ENCODE results near the gene TMEM132E. TPM values are rescaled to one million over a fixed set of nuclear protein-coding genes. Genes with fewer than 3 reads are reported as not detected.
A peak's percentile ranks its signal among the peaks of the same experiment; 100 is the strongest.
"Not testable (repeated sequence)": the region's sequence is repeated elsewhere in the genome, so short reads cannot be mapped to it uniquely, and the experiment has no call there.

TMEM132E gene
- total RNA-seq, 6 experiments from 2014 or later, result 0.31 to 0.56 (median 0.43) TPM

DNA sequence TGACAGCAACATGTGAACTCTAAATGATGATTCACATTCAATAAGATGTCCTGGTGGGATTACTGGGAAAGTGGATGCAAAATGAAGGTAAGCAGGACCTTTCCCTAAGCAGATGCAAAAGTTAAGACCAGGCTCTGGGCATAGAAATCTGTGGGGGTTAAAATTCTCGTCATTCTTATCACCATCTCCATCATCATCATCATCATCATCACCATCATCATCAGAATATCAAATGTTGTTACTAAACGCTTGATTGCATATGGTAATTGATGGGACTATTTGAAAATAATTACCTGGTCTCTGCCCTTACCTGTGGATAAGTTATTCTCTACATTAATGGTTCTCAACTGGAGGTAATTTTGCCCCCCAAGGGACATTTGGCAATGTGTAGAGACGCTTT lies 41.9 kb upstream of the TMEM132E start:
- no peaks in the 10 kb centered on the region for H3K36me3 ChIP-seq
- TF ChIP-seq, protein P1, sequence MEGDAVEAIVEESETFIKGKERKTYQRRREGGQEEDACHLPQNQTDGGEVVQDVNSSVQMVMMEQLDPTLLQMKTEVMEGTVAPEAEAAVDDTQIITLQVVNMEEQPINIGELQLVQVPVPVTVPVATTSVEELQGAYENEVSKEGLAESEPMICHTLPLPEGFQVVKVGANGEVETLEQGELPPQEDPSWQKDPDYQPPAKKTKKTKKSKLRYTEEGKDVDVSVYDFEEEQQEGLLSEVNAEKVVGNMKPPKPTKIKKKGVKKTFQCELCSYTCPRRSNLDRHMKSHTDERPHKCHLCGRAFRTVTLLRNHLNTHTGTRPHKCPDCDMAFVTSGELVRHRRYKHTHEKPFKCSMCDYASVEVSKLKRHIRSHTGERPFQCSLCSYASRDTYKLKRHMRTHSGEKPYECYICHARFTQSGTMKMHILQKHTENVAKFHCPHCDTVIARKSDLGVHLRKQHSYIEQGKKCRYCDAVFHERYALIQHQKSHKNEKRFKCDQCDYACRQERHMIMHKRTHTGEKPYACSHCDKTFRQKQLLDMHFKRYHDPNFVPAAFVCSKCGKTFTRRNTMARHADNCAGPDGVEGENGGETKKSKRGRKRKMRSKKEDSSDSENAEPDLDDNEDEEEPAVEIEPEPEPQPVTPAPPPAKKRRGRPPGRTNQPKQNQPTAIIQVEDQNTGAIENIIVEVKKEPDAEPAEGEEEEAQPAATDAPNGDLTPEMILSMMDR (IDR thresholded peaks at IDR 0.05), result no peak
- TF ChIP-seq POLR2A (IDR thresholded peaks at IDR 0.05), result no peak
- ATAC-seq (no peak), DNase-seq (no peak)
- intact Hi-C loops (cut with DNase I), result loop anchor here in 1 of 2 donors (10.0 kb wide), 1 partner anchor 97 kb away; no protein-coding TSS in a partner anchor
- 23% methylated on average over 3 of the region's 3 CpGs for WGBS (ENCODE audit: insufficient coverage, low coverage, low lambda C conversion rate, missing lambda C conversion rate)
- H3K4me1 ChIP-seq, result no peaks in the 10 kb centered on the region
- no peaks in the 10 kb centered on the region for H3K27me3 ChIP-seq
- no peaks in the 10 kb centered on the region for H3K9me3 ChIP-seq
- H3K27ac ChIP-seq, result no peak overlapping the region
- H3K4me3 ChIP-seq, result no peak overlapping the region

DNA sequence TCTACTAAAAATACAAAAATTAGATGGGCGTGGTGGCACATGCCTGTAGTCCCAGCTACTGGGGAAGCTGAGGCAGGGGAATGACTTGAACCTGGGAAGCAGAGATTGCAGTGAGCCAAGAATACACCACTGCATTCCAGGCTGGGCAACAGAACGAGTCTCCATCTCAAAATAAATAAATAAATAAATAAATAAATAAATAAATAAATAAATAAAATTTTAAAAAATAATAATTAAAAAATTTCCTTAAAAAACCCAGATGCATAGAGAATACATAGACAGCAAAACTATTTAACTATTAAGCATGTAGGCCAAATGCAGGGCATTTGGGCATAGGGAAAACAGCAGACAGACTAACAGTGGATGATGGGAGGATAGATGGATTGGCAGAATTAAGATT lies 40.8 kb upstream of the TMEM132E start:
- not testable (repeated sequence) for DNase-seq, H3K9me3 ChIP-seq, H3K27me3 ChIP-seq, H3K4me3 ChIP-seq, H3K36me3 ChIP-seq, H3K27ac ChIP-seq, H3K4me1 ChIP-seq, ATAC-seq
- 71% methylated on average over 1 of the region's 2 CpGs for WGBS (ENCODE audit: insufficient coverage, low coverage, low lambda C conversion rate, missing lambda C conversion rate)
- intact Hi-C loops (cut with DNase I), result loop anchor here in 1 of 2 donors (10.0 kb wide), 1 partner anchor 96 kb away; no protein-coding TSS in a partner anchor

DNA sequence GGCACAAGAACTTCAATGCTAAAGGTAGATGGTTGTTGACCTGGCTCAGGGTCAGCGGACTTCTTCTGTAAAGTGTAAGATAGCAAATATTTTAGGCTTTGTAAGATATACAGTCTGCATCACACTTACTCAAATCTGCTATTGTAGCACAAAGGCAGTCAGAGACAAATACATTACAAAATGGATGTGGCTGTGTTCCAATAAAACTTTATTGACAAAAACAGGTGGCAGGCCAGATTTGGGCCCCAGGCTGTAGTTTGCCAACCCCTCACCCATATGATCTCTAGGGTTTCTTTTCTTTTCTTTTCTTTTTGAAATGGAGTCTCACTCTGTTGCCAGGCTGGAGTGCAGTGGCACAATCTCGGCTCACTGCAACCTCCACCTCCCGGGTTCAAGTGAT lies 39.5 kb upstream of the TMEM132E start:
- WGBS (ENCODE audit: insufficient coverage, low coverage, low lambda C conversion rate, missing lambda C conversion rate), result 100% methylated on average over 2 of the region's 3 CpGs
- H3K4me1 ChIP-seq, result no peaks in the 10 kb centered on the region
- TF ChIP-seq POLR2A (IDR thresholded peaks at IDR 0.05), result no peak
- TF ChIP-seq, protein P1 (IDR thresholded peaks at IDR 0.05), result no peak
- H3K27me3 ChIP-seq, result no peaks in the 10 kb centered on the region
- no peaks in the 10 kb centered on the region for H3K9me3 ChIP-seq
- no peak for DNase-seq
- intact Hi-C loops (cut with DNase I), result loop anchor here (5.0 to 10.0 kb wide), 3 partner anchors 95 to 585 kb away; partner anchors contain the start of gene FNDC8 (in 1 of the 2)
- H3K36me3 ChIP-seq, result no peaks in the 10 kb centered on the region
- no peak overlapping the region for H3K27ac ChIP-seq
- no peak for ATAC-seq
- H3K4me3 ChIP-seq, result no peak overlapping the region

DNA sequence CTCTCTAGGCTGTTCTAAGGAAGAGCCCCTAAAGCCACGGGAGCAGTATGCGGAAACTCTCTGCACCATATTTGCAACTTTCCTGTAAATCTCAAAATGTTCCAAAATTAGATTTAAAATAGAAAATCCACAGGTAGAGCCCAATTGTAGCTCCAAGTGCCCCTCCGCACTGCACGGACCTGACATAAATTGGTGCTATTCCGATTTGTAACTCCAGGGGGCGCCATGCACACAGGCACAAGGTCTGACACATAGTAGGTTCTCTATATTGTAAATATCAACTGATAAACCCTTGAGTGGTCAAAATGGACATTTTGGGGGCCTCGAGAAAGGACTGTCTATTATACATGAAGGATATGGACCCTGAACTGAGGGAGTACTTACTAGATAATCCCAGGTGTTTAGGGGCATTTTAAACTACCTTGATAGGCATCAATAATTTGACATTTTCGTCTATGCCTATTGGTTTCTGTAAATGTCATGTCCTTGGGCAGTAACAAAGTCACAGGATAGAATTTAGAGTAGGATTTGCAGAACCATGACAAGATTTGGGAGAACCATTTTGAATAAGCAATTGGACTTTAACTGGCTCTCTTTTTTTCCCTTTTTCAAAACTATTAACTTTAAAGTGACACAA lies 36.6 kb upstream of the TMEM132E start:
- Histone ChIP-seq H3K27ac (no peak overlapping the region), H3K9me3 (no peaks in the 10 kb centered on the region), H3K36me3 (no peaks in the 10 kb centered on the region), H3K4me3 (no peak overlapping the region), H3K4me1 (no peaks in the 10 kb centered on the region), H3K27me3 (no peaks in the 10 kb centered on the region)
- TF ChIP-seq POLR2A (IDR thresholded peaks at IDR 0.05), result no peak
- TF ChIP-seq, protein P1 (IDR thresholded peaks at IDR 0.05), result peak; percentile 71 to 85 (median 79)
- 5% methylated on average over 8 of the region's 8 CpGs for WGBS (ENCODE audit: insufficient coverage, low coverage, low lambda C conversion rate, missing lambda C conversion rate)
- intact Hi-C loops (cut with DNase I), result loop anchor here in 1 of 2 donors (5.0 to 10.0 kb wide), 2 partner anchors 94 to 582 kb away; partner anchors contain the start of gene FNDC8
- DNase-seq (no peak), ATAC-seq (peak in 3 of 4 donors; percentile 47 to 58 (median 50))

DNA sequence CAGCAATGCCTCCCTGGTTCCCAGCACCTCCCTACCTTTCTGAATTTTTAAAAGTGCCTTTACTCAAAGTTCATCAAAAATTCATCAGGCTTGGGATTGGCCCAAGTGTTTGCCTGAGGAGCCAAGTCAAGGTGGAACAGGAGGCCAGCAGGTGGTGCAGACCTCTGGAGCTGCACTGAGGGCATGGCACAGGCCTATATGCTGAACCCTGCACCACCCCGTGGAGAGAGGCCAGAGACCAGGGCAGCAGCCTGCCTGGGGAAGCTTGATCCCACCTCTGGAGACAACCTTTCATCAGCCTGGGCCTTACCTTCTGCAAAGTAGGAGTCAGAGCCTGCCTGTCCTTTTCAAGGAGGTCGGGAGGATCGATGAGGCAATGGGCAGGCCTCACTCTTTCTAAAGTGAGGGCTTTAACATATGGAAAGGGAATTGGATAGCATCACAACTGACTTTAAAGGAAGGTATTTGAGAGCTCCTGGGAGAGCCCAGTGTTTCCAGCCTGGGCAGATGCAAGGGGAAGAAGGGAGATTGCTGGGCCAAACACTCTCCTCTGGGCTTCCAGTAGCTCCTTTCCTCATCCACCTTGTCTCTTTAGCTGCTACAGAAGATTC lies 31.8 kb upstream of the TMEM132E start:
- no peaks in the 10 kb centered on the region for H3K27me3 ChIP-seq
- no peak overlapping the region for H3K27ac ChIP-seq
- H3K36me3 ChIP-seq, result no peaks in the 10 kb centered on the region
- ATAC-seq, result no peak
- intact Hi-C loops (cut with DNase I), result loop anchor here in 1 of 2 donors (10.0 kb wide), 1 partner anchor 577 kb away; the partner anchor contains the start of gene FNDC8
- no peaks in the 10 kb centered on the region for H3K4me1 ChIP-seq
- DNase-seq, result no peak
- no peak overlapping the region for H3K4me3 ChIP-seq
- no peak for TF ChIP-seq POLR2A (IDR thresholded peaks at IDR 0.05)
- TF ChIP-seq, protein P1 (IDR thresholded peaks at IDR 0.05), result no peak
- WGBS (ENCODE audit: insufficient coverage, low coverage, low lambda C conversion rate, missing lambda C conversion rate), result 30% methylated on average over 2 of the region's 3 CpGs
- H3K9me3 ChIP-seq, result no peaks in the 10 kb centered on the region

All from right lobe of liver (tissue), 6 donors.